Measurements from ENCODE around the gene LAMTOR4. TPM values are rescaled to one million over a fixed set of nuclear protein-coding genes. Genes with fewer than 3 reads are reported as not detected.

The LAMTOR4 gene
- total and polyA plus RNA-seq, 2 of the 13 experiments (the other 11 are each of a cell fraction or from before 2014, with no cell fraction given): 115 to 118 TPM

GRCh38 chr7:100158229-100159098 lies 9.7 kb downstream of the LAMTOR4 start, which contains the start of gene TRAPPC14 (continued):
- TF ChIP-seq TARDBP (CRISPR knock-in tag; IDR thresholded peaks at IDR 0.05) (0 out of 2 replicates have a peak, but pooled peaks have one; percentile 16), AGO2 (optimal IDR thresholded peaks at IDR 0.05; ENCODE audit: low read depth, low read length) (peak; percentile 97), ZKSCAN5 (CRISPR knock-in tag; IDR thresholded peaks at IDR 0.05) (no peak), ZNF446 (CRISPR knock-in tag; IDR thresholded peaks at IDR 0.05) (peak; percentile 61; the same call in 1 of the 2 replicates), ZNF652 (CRISPR knock-in tag; IDR thresholded peaks at IDR 0.05; ENCODE audit: borderline replicate concordance, low read depth) (no peak), ERF (CRISPR knock-in tag; IDR thresholded peaks at IDR 0.05) (peak; percentile 41; the same call in 1 of the 2 replicates), KLF16 (CRISPR knock-in tag; IDR thresholded peaks at IDR 0.05) (peak in 1 of 2 experiments; percentile 81; a peak in 2 of 4 replicates), ZZZ3 (CRISPR knock-in tag; IDR thresholded peaks at IDR 0.05; ENCODE audit: borderline replicate concordance) (0 out of 2 replicates have a peak, but pooled peaks have one; percentile 57), KDM2A (CRISPR knock-in tag; IDR thresholded peaks at IDR 0.05; ENCODE audit: borderline replicate concordance, low read depth) (peak; percentile 94), NFKB2 (CRISPR knock-in tag; IDR thresholded peaks at IDR 0.05; ENCODE audit: borderline replicate concordance) (peak; percentile 42; the same call in 1 of the 2 replicates), ZNF564 (CRISPR knock-in tag; IDR thresholded peaks at IDR 0.05) (peak; percentile 51), POLR2AphosphoS5 (IDR thresholded peaks at IDR 0.05; ENCODE audit: low read depth, low read length) (peak; percentile 76), PHF20 (CRISPR knock-in tag; IDR thresholded peaks at IDR 0.05) (peak; percentile 81), KDM5A (IDR thresholded peaks at IDR 0.05; ENCODE audit: borderline replicate concordance, low read length) (peak; percentile 41; the same call in 1 of the 2 replicates), RXRB (CRISPR knock-in tag; IDR thresholded peaks at IDR 0.05; ENCODE audit: borderline replicate concordance) (0 out of 2 replicates have a peak, but pooled peaks have one; percentile 32), SNRNP70 (IDR thresholded peaks at IDR 0.05; ENCODE audit: low read depth, low read length) (no peak), CBX5 (CRISPR knock-in tag; IDR thresholded peaks at IDR 0.05; ENCODE audit: borderline replicate concordance) (peak; percentile 45; the same call in 1 of the 2 replicates), KDM5B (CRISPR knock-in tag; IDR thresholded peaks at IDR 0.05; ENCODE audit: borderline replicate concordance) (peak; percentile 56; the same call in 1 of the 2 replicates), TEAD3 (CRISPR knock-in tag; optimal IDR thresholded peaks at IDR 0.05; ENCODE audit: borderline replicate concordance) (peak; percentile 86), MAZ (IDR thresholded peaks at IDR 0.05; ENCODE audit: borderline replicate concordance, low read depth, low read length) (peak; percentile 67), MAZ (CRISPR knock-in tag; IDR thresholded peaks at IDR 0.05; ENCODE audit: low read depth) (peak; percentile 76), RAD21 (CRISPR knock-in tag; IDR thresholded peaks at IDR 0.05) (peak; percentile 32; the same call in 1 of the 2 replicates)
- TF ChIP-seq, protein P1, sequence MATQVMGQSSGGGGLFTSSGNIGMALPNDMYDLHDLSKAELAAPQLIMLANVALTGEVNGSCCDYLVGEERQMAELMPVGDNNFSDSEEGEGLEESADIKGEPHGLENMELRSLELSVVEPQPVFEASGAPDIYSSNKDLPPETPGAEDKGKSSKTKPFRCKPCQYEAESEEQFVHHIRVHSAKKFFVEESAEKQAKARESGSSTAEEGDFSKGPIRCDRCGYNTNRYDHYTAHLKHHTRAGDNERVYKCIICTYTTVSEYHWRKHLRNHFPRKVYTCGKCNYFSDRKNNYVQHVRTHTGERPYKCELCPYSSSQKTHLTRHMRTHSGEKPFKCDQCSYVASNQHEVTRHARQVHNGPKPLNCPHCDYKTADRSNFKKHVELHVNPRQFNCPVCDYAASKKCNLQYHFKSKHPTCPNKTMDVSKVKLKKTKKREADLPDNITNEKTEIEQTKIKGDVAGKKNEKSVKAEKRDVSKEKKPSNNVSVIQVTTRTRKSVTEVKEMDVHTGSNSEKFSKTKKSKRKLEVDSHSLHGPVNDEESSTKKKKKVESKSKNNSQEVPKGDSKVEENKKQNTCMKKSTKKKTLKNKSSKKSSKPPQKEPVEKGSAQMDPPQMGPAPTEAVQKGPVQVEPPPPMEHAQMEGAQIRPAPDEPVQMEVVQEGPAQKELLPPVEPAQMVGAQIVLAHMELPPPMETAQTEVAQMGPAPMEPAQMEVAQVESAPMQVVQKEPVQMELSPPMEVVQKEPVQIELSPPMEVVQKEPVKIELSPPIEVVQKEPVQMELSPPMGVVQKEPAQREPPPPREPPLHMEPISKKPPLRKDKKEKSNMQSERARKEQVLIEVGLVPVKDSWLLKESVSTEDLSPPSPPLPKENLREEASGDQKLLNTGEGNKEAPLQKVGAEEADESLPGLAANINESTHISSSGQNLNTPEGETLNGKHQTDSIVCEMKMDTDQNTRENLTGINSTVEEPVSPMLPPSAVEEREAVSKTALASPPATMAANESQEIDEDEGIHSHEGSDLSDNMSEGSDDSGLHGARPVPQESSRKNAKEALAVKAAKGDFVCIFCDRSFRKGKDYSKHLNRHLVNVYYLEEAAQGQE (IDR thresholded peaks at IDR 0.05; ENCODE audit: borderline replicate concordance in 1 of 2, low read depth in 1 of 2, low read length in 2 of 2): peak in 1 of 2 experiments; percentile 22; a peak in 1 of 4 replicates
- TF ChIP-seq, protein P2, sequence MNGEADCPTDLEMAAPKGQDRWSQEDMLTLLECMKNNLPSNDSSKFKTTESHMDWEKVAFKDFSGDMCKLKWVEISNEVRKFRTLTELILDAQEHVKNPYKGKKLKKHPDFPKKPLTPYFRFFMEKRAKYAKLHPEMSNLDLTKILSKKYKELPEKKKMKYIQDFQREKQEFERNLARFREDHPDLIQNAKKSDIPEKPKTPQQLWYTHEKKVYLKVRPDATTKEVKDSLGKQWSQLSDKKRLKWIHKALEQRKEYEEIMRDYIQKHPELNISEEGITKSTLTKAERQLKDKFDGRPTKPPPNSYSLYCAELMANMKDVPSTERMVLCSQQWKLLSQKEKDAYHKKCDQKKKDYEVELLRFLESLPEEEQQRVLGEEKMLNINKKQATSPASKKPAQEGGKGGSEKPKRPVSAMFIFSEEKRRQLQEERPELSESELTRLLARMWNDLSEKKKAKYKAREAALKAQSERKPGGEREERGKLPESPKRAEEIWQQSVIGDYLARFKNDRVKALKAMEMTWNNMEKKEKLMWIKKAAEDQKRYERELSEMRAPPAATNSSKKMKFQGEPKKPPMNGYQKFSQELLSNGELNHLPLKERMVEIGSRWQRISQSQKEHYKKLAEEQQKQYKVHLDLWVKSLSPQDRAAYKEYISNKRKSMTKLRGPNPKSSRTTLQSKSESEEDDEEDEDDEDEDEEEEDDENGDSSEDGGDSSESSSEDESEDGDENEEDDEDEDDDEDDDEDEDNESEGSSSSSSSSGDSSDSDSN (CRISPR knock-in tag; IDR thresholded peaks at IDR 0.05): peak; percentile 56; the same call in 1 of the 2 replicates
